Middle frontal gyrus (tissue), 1 donor: ENCODE measurements around the gene CDK5RAP2.

Experiments
- DNase-seq: peaks from one replicate; pipeline ENCODE4 v3.0.0-alpha.2; 2015; ENCODE audit warnings: low spot score; ENCODE audit errors: extremely low spot score

Gene CDK5RAP2

DNA sequence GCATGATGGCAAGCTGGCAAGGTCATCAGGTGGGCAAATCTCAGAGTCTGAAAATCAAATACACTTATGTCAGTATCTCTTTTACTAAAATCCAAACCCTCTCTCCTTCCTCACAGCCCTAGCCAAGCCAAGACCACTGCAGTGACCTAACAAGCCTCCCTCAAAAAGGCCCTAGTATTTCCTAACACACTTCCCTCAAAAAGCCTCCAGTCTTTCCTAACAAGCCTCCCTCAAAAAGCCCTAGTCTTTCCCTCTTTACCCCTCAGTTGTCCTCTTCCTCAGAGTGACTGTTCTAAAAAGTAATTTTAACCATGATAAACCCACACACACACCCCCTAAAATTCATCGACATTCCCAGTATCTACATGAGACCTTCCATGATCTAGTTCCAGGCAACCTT, 140.0 kb downstream of the CDK5RAP2 start:
- no peak for DNase-seq

DNA sequence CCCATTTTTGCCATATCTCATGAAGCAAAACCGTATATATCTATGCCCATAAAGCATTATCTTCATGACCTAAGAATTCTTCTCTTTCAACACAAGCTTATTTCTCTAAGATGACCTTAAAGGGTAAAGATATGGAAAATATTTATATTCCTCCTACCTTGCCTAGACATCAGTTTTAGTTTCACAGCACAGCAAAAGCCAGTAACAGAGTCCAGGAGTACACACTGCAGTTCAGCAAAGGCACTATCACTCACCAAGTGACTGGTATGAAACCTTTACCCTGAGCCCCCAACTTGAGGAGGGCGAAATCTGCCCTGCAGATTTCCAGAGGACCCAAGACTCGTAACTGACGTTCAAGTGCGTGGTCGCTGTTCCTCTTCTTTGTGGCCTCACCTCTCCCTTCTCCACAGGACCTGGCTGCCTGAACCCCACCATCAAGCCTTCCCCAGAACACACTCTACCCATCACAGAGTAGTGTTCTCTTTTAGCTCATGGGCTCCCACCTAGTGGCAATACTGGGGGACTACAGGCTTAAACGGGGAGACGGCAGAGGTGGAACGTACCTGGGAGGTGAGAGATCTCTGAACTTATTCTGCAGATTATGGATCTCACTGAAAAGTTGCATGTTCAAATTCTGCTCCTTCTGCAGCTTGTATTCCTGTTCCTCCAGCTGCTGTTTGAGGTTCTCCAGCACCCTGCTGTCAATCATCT, 141.0 kb downstream of the CDK5RAP2 start:
- no peak for DNase-seq

DNA sequence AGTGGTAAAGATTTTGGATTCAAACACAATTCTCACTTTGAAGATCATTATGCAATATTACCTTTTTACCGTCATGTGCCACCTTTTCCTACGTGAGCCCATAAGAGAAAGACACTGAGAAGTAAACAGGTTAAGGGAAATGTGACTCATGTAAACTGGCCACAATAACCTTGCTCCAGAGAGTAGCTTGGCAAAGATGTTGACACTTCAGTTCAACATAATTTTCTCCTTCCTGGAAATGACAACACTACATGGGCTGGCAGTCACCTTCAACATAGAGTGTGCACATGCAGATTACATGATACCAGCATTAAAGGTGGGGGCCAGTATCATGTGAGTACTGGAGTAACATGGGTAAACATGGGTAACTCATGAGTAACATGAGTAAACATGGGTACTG, 141.9 kb downstream of the CDK5RAP2 start:
- DNase-seq: no peak

DNA sequence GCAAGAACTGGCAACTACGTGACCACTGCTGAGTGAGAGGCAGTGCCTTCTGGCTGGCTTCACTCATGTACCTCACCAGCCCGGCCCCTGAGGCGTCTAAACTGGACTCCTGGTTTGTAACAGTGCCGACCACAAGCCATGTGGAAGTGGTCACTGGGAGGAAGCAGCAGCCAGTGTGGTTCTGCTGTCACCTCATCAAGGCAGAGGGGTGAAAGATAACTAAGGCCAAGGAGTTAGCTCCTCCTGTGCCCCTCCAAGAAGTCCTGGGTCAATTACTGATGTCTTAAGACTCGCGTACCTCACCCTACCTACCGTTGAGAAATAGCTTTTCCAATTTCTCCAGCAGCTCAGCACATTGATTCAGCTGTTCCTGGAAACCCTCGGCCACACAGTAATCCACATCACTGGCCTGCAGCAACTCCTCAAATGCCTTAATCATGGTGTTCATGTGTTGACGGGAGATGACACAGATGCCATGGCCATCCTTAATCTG, 142.9 kb downstream of the CDK5RAP2 start:
- no peak for DNase-seq

DNA sequence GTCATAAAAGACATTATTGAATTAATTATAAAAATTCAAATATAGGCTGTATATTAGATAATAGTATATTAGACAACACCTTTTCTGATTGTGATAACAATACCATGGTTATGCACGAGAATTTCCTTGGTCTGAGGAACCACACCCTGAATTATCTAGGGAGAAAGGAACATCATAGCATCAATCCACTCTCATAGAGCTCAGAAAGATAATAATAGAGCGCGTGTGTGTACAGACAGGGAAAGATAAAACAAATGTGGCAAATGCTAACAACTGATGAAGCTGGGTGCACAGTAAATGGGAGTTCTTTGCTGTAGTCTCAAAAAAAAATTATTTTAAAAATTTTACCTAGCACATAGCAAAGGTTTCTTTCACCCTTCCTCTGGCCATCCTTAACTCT, 143.5 kb downstream of the CDK5RAP2 start:
- no peak for DNase-seq

DNA sequence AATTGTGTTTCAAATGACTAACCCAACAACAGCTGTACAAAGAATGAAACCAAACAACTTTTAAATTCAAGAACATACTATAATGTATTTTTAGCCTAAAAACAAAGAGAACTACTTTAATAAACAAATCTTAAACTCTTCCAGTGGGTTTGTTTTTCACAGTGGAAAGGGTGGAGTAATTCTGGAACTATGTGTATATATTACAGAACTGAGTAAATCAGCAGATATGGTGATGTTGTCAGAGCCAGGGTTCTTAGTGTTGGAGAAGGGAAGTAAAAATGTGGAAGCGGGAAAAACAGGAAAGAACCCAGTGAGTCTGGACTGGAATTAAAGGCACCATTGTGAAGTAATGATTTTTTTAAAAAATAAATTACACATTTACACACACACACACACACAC, 144.9 kb downstream of the CDK5RAP2 start:
- DNase-seq: no peak

DNA sequence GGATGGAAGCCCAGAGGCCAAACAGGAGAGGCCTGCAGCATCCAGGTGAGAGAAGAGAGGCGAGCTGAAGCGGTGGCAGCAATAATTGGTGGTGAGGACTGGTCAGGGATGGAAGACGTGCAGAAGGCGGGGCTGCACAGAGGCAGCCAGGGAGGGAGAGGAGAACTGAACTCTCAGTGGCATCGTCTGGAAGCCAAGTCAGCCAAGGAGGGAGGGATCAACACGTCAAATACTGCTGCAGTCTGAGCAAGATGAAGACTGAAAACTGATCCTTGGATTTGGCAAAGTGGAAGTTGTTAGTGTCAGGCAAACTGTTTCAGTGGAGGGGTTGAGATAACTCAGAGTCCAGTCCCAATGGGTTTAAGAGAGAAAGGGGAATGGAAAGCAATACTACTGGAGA, 145.4 kb downstream of the CDK5RAP2 start:
- DNase-seq: no peak

DNA sequence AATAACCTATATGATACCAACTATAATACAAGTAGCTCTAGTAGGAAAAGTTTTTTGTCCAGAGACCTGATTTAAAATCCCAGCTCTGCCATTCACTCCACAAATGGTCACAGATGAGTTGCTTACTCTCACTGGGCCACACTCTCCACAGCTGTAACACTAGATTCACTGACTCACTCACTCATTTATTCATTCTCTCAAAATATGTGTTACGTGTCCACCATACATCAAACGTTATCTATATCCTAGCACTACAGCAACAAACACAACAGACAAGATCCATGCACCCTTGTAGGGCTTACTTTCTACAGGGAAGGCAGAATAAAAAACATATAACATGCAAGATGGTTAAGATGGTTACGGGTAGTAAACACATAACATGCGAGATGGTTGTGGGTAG, 146.3 kb downstream of the CDK5RAP2 start:
- DNase-seq: no peak

DNA sequence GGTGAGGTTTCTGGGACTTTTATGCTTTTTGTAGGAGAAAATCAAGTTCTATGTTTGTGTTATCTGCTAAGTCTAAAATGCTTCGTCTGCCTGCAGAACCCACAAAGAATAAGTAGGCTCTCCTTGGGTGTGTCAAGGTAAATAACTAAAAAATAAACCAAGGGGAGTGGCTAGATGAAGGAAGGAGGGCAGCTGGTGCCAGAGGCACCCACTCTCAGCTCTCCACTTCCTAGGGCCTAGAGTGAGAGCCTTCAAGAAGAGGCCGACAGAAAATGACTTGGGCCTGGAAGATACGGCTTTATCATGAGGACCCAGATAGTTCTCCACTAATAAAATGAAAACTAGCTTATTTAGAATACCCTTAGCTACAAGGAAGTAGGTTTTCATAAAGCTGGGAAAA, 147.4 kb downstream of the CDK5RAP2 start:
- no peak for DNase-seq

DNA sequence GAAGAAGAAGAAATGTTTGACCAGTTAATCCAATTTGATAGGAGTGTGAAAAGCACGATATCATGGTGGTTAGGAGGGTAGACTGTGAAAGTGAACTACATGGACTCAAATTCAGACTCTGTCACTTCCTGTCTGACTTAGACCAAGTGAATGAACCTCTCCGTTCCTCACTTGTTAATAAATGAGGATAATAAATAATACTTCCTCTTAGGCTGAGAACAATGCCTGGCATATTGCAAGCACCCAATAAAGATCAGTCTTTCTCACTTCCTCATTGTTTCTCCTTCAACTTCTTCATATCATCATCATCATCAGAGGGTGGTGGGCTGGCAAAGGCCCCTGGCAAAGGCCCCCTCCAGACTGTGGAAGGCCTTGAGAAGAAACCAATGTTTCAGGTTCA, 148.7 kb downstream of the CDK5RAP2 start:
- DNase-seq: no peak

DNA sequence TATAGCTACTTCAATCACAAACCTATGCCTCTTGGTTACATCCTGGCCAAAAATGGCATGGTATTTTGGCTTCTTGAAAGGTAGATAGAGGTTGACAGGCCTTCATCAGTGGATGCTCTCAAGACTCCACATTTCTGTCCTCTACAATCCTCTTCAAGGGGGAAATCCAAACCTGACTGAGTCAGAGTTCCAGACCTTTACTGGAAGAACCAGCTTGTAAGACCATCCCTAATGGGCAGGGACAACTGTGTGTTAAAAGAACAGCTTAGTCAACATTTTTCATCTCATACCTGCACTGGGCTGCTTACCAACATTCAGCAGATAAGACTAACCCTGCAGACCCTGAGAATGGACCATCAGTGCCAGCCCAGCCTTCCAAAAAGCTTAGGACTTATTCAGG, 155.7 kb downstream of the CDK5RAP2 start:
- no peak for DNase-seq

DNA sequence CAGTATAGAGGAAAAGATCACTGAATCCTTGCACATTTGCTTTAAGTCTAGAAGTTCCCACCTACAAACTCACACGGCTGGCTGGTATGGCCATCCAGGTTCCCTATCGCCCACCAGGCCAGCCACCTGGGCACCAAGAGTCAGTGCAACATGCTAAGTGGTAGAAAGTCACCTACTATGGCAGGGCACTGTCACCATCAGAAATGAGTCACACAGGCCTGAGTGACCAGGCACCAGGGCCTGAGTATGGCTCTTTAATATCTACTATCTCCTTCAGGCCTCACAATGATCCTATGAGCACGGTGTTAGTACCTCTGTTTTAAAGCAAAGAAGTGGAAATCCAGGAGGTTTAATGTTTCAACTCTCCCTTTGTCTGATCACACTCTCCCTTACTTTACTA, 156.2 kb downstream of the CDK5RAP2 start:
- no peak for DNase-seq

DNA sequence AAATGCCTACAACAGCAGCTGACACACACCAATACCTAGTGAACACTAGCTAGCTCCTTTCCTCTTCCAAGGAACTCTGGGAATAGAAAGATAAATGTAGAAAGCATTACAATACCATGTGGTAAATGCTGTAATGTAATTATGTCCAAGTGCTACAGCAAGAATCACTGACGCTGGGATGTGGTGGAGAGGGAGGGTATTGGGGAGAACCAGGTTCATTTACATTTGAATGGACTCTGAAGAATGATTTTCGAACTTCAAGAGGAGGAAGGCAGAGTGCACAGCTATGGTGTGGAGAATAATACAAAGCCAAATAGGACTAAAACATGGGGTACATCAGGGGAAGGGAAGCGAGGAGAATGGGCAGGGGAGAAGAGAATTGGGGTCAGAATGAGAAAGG, 158.0 kb downstream of the CDK5RAP2 start:
- no peak for DNase-seq

DNA sequence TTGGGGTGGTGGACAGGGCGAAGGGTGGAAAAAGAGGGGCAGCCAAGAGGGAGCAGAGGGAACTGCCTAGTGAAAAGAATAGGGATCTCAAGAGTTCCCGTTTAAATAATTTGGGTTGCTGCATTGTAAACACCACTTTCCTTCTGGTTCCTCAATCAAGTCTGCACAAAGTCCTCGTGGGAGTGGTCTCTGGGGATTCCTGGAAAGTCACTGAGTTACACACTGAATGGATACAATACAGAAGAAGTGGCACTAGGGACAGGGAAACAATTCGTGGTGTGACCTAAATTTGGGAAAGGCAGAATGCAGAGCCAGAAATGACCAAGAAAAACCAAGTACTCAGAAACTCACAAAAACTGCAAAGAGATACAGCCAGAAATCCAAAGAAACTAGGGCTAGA, 161.7 kb downstream of the CDK5RAP2 start:
- DNase-seq: no peak

DNA sequence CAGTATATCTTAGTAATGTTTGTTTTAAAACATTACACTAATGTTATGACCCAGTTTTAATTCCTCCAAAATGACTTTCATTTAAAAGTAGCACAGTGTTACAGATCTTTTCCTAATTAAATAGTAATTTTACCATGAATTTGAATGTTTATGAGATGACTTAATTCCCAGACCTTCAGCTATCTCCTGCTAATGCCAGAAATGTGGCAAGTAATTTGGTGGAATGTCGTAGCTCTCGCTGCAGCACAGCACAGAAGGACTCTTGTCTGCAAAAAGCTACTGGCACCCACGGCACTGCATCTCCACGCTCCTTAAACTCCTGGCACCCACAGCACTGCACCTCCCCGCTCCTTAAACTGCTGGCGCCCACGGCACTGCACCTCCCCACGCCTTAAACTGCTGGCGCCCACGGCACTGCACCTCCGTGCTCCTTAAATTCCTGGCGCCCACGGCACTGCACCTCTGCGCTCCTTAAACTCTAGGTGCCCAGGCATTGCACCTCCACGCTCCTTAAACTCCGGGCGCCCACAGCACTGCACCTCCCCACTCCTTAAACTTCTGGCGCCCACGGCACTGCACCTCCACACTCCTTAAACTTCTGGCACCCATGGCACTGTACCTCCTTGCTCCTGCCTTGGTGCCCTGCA, 163.1 kb downstream of the CDK5RAP2 start:
- DNase-seq: no peak

DNA sequence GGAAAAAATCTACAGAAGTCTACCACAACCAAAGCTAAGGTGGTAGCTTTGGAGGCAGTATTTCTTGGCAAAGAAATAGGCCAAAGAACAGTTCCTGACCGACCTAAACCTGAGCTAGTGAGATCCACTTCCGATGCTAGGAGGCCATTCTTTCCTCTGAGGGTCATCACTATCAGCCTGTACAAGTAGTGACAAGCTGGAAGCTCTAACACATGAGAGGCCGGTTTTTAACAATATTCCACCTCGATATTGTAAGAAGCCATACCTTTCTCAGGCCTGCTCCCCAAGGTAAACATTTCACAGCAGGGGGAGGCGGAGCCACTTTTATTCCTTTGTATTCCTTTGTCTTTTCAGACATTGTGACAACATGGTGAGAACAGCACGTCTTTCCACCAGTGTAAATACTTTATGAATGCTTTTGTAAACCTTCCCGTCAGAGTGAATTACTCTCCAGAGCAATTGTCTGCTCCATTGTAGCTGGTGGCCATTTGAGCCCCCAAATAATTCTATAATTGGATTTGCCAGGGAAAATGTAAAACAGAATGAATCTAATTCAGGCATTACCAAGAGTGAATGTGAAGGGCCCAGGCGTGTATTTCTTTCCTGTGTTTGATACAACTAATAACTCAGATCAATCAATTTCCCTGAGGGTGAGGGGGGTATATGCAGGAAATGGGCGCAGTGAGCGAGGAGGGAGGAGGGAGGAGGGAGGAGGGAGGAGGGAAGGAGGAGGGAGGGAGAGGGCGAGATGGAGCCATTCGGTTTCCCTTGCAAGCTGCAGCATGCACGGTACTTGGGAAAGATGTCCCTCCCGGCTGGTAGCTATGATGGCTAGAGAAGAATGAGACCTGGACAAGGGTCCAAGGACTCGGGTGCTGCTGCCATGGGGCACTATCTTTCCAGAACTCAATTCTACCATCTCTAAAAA, 166.6 kb downstream of the CDK5RAP2 start:
- DNase-seq: no peak

DNA sequence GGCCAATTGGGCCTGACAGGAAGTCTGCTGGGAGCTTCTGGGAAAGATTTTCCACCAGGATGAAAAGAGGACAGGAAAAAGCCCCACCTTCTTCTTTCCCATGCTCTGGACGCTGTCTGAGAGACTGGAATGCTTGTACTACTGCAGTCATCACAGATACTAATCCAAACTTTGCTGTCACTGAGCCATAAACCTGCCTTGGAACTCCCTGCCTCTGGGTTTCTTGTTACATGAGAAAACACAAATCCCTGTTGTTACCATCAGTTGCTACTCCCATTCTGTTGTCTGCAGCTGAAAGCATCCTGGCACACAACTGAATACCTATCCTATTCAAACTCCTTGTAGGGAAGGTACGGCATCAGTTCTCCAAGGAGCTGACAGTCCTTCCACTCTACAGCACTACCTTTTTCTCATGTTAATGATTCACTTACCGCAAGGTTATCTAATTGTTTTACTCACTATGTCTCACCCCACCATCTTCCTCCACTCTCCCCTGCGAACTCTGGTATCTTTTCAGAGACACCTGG, 167.5 kb downstream of the CDK5RAP2 start:
- DNase-seq: no peak

DNA sequence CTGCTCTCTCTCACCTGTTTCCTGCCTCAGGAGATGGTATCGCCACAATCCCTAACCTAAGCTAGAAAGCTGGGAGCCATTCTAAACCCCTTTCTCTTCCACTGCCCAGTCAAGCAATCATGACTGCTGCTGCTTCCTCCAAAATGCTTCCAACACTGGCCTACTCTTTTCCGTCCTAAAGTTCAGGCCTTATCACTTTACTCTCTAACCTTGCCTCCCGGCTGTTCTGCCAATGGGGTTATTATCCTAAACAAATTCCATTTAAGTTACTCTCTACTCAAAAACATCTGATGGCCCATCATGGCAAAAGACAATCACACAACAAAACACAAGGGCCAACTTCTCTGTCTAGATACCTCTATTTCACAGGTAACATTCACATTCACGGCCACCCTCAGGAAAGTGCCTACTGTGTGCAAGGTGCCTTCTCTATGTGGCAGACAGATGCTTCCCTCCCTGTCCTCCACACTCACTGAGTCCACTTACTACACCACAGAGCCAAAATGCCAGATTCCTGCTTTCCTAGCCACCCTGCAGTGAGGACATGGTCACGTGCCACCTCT, 168.0 kb downstream of the CDK5RAP2 start:
- no peak for DNase-seq

DNA sequence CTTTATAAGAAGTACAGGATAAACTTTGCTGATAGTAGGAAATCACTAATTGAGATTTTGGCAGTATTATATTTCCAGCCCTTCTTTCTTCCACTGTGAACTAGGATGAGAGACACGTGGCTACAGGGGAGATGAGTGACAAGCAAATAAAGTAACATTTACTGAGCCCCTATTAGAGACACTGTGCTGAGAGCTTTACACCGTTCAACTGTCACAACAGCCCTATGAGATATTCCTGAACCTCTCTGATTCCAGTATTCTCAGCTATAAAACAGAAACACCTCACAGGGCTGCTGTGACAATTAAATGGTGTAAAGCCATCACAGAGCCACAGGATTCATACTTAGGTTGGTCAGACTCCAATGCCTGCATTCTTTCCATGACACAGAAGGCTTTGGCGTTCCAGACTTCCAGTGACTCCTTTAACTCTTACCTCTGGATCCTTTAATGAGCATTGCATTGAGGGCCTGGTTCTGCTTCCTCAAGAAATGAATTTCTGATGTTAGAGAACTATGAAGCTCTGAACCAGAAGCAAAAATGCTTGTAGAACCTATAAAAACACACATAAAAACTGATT, 169.0 kb downstream of the CDK5RAP2 start:
- no peak for DNase-seq

DNA sequence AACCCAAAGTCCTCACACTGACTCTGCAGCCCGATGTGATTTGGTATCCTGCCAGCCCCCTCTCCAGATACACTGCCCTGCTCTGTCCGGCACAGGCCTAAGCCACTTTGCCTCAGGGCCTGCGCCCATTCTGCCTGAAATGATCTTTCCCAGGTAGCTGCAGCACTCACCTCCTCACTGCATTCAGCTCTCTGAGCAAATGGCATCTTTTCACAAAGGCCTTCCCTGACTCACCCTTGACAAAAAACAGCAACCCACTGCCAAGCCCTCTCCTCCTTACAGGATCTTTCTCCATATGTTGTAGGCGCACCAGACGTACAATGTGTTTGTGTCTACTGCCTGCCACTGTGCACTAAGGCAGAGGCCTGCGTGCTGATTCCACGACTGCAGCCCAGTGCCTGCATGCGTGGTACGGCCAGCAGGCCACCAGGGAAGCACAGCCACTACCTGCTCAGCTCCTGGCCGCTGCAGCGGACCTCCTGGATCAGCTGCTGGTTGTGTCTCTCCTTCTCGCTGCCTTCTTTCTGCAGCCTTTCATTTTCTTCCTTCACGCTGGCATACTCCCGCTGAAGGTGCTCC, 171.2 kb downstream of the CDK5RAP2 start:
- DNase-seq: no peak

DNA sequence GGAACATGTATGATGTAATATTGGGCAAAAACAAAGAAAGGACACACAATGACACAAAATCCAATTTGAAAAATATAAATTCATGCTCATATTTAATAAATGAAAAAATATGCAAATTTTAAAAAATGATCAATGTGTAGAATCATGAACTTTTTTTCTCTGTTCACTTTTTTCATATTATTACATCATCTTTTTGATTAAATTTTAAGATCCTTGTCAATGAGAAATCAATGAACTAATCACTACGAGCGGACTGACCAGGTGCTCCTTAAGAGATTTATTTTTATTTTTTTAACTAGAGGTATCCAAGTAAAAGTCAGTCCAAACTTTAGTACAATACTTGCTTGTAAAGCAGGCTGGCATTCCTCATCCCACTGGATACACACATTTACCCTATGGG, 174.1 kb downstream of the CDK5RAP2 start:
- no peak for DNase-seq
